ENCODE data around the gene RSBN1.

RSBN1 gene

GRCh38 chr1:113813218-113813617 lies 942 bp upstream of the RSBN1 start:
- DNase-seq (ENCODE audit: low spot score) (no peak), FAIRE-seq (no peak)

DNA sequence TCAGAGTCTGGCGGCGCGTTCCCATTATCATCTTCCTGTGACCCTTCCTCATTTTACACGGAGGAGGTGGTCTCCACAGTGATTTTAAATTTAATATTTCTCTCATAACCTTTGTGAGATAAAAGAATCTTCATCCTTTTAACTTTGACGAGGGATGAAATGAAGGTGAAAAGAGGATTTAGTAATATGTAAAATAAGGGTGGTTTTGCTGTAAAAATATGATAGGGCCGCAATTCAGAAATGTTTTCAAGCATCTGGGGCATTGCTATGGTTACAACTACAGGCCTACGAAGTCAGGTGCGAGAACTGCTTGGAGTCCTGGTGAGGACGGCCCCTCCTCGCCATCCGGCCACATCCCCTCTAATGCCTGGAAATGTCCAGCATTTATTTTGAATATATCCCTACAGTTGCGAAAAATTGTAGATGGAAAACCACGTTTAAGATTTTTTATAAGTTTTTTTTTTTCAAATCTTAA lies 422 bp upstream of the RSBN1 start:
- DNase-seq (ENCODE audit: low spot score), result peak; percentile 31
- FAIRE-seq, result no peak

- FAIRE-seq, result no peak
- DNase-seq (ENCODE audit: low spot score), result peak; percentile 20
Observed at GRCh38 chr1:113811156-113811887, 954 bp downstream of the RSBN1 start.

DNA sequence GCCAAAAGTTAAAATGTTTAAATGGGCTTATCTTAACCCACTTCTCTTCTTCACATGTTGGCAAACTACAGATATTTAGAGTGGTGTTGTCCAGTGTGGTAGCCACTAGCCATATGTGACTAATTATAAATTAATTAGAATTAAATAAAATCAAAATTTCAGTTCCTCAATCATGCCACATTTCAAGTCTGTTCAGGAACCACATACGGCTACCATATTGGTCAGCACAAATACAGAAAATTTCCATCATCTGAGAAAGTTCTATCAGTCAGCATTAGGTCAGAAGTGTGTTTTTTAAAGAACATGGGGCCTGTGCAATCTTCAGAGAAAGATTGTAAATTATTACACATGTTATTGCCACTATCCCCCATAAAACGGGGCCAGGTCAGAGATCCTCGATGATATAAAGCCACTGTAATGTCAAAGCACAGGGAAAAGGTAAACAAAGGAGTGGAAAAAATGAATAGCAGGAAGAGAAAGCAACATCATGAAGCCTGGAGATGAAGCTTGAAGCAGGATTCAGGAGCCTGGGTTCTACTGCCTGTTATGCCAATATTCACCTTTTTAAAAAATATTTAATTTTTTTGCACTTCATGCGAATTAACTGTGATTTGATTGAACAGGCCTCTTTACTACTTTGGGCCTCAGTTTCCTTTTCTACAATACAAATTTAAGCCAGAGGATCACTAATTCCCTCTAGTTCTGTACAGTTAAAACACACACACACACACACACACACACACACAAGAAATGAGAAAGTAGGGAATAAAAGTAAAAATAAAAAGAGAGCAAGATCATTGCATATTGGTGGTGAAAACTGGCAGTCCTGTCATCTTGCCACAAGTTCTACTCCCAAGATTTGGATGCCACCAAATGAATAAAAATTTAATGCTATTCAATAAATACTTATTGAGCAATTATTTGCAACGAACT lies 2.3 kb downstream of the RSBN1 start:
- FAIRE-seq, result no peak

DNA sequence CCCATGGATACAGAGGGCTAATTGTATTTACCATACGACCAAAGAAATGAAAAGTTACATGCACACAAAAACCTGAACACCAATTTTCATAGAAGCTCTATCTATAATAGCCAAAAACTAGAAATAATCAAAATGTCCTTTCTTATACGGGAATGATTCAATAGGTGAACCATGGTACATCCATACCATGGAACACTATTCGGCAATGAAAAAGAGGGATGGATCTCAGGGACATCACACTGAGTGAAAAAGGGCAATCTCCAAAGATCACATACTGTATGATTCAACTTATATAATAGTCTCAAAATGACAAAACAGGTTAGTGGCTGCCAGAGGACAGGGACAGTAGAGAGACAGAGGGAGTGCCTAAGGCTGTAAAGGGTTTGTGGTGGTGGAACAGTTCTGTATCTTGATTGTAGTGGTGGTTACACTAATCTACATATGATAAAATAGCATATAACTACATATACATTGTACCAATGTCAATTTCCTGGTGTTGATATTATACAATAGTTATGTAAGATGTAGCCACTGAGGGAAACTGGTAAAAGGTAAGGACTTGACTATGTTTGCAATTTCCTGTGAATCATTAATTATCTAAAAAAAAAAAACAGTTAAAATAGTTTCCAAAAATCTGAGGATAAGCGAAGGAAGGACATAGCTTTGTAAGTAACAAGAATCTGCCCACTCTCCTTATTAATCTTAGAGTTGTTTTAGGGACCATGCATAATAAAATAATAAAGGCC lies 3.7 kb downstream of the RSBN1 start:
- FAIRE-seq, result no peak
- DNase-seq (ENCODE audit: low spot score), result no peak

More for the DNA sequence above, 2.3 kb downstream of the RSBN1 start:
- DNase-seq (ENCODE audit: low spot score), result no peak

GRCh38 chr1:113805639-113806038 lies 6.6 kb downstream of the RSBN1 start:
- DNase-seq (ENCODE audit: low spot score), result no peak
- no peak for FAIRE-seq

- FAIRE-seq (no peak), DNase-seq (ENCODE audit: low spot score) (no peak)
Observed at GRCh38 chr1:113805256-113805531, 7.1 kb downstream of the RSBN1 start.

GRCh38 chr1:113804421-113805255 lies 7.6 kb downstream of the RSBN1 start:
- FAIRE-seq (no peak), DNase-seq (ENCODE audit: low spot score) (peak; percentile 51)

DNA sequence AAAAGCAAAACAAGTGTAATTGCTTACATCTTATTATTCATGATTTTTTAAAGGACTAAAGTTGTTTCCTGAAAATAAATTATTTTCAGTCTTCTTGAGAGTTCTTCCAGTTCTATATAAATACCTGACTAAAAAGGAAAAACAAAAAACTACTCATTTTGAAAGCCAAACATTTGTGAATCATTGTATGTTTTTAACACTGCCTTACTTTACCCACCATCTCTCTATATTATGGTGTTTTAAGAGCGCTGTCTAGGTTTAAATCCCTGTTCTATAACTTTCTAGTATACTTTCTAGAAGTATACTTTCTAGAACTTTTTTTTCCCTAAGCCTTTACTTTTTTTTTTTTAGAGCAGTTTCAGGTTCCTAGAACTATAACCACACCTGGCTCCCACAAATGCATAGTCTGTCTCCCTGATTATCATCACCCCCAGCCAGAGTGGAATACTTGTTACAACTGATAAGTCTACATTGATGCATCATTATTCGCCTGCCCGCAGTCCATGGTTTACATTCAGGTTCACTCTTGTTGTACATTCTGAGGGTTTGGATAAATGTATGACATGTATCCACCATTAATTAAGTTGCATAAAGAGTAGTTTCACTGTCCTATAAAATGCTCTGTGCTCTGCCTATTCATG lies 9.8 kb downstream of the RSBN1 start:
- DNase-seq (ENCODE audit: low spot score), result no peak
- FAIRE-seq, result no peak

GRCh38 chr1:113800487-113800886 lies 11.8 kb downstream of the RSBN1 start:
- FAIRE-seq (no peak), DNase-seq (ENCODE audit: low spot score) (no peak)

DNA sequence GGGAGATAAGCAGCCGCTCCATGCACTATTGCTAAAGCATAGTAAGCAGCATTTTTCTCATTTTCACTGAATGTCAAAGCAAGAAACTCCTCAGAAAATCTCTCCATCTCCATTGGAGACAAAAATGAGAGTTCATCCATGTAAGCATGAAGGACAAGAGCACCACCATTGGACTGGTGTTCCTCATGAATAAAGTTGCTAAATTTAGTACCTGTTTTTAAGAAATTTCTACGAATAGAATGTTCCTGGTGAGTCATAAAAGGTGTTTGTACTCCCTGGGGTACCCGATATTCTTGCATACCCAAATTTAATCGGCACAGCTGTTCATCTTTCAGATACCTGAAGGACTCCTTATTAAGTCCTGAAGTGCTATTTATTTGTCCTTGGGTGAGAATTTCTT lies 14.8 kb downstream of the RSBN1 start:
- DNase-seq (ENCODE audit: low spot score) (no peak), FAIRE-seq (no peak)

- no peak for FAIRE-seq
- DNase-seq (ENCODE audit: low spot score), result no peak
Observed at GRCh38 chr1:113793878-113794834, 18.1 kb downstream of the RSBN1 start.

DNA sequence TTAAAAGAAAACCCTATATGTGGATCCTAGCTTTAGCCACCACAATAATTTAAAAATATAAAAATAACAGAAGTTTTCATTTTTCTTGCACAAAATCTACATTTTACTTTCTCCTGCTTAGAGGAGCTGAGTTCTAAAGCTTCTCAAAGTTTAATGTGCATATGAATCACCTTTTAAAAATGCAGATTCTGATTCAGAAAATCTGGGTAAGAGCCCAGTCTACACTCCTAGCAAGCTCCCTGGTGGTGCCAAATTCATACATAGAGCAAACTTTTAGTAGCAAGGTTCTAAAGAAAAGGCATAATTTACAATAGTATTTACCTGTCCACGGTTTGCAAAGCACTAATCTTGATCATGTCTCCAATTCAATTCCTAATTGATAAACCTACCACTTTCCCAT lies 19.3 kb downstream of the RSBN1 start:
- DNase-seq (ENCODE audit: low spot score) (no peak), FAIRE-seq (no peak)

GRCh38 chr1:113792471-113792870 lies 19.8 kb downstream of the RSBN1 start:
- no peak for DNase-seq (ENCODE audit: low spot score)
- no peak for FAIRE-seq

DNA sequence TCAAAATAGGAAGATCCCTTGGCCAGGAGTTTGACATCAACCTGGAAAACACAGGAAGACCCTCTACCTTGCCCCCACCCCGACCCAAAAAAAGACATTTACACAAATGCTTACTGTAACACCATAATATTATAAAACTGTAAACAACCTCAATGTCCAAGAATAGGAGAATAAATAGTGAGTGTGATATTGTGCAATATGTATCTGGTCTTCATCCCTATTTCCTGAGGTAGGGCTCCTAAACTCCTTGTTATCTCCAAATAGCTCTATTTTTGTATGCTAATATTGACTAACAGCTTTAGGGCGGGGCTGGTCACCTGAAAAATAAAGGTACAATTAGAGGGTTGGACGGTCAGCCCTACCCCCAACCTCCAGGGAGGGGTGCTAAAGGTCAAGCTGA lies 23.5 kb downstream of the RSBN1 start:
- DNase-seq (ENCODE audit: low spot score) (no peak), FAIRE-seq (no peak)

GRCh38 chr1:113787663-113788062 lies 24.6 kb downstream of the RSBN1 start:
- FAIRE-seq, result no peak
- no peak for DNase-seq (ENCODE audit: low spot score)

- FAIRE-seq (no peak), DNase-seq (ENCODE audit: low spot score) (no peak)
Observed at GRCh38 chr1:113786069-113786468, 26.2 kb downstream of the RSBN1 start.

DNA sequence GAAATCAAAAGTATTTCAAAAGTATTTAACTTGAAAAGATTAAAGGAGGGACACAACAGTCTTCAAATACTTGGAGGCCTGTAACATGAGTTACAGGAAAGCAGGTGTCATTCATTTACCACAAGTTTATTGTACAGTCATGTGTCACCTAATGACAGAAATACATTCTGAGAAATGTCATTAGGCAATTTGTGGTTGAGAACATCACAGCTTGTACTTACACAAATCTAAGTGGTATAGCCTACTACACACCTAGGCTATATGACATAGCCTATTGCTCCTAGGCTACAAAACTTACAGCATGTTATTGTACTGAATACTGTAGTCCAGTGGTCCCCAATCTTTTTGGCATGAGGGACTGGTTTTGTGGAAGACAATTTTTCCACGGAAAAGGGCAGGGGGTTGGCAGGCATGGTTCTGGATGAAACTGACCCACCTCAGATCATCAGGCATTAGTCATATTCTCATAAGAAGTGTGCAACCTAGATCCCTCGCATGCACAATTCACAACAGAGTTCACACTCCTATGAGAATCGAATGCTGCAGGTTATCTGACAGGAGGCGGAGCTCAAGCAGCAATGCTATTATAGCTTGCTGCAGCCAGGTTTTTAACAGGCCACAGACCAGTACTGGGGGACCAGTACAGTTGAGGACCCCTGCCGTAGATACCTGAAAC lies 28.0 kb downstream of the RSBN1 start:
- DNase-seq (ENCODE audit: low spot score) (no peak), FAIRE-seq (no peak)
